GM12878 (cell line): ENCODE results near the gene CCR2. TPM values are rescaled to one million over a fixed set of nuclear protein-coding genes. Genes with fewer than 3 reads are reported as not detected.

Experiments
- ATAC-seq: fragments of 200-7000 bp; cut with Tn5 transposase; 3 replicates; pipeline ENCODE4 v1.9.1; 2020; ENCODE audit warnings: mild to moderate bottlenecking, moderate library complexity
- BruUV-seq: library from RNA; stranded (reverse); fragments of 400-500 nt; replicated peaks from 2 replicates; lab custom pipeline; 2021; lab: Mats Ljungman, UMichigan
- CTCF ChIA-PET: fragments of 300-600 bp; sonication (Branson Sonifier 250); formaldehyde crosslinking; extraction: SDS; loops from one replicate; lab custom pipeline; 2021; ENCODE audit warnings: inconsistent platforms; lab: Yijun Ruan, JAX
- POLR2A ChIA-PET: fragments of 350-600 bp; formaldehyde crosslinking; extraction: SDS; loops from one replicate; lab custom pipeline; 2021; ENCODE audit warnings: inconsistent platforms; lab: Charles Lee
- RAD21 ChIA-PET: fragments of 300-600 bp; sonication (Branson Sonifier 250); formaldehyde crosslinking; loops from one replicate; lab custom pipeline; 2023; ENCODE audit warnings: antibody characterized with exemption; ENCODE audit not compliant: unreplicated experiment; lab: Charles Lee
- SMC1A ChIA-PET: fragments of 300-600 bp; sonication (Branson Sonifier 250); formaldehyde crosslinking; loops from one replicate; lab custom pipeline; 2023; ENCODE audit not compliant: unreplicated experiment, uncharacterized antibody; lab: Charles Lee
- DNase-seq: peaks from one replicate; pipeline ENCODE4 v3.0.0-alpha.2; 2011; ENCODE audit warnings: low read depth, low spot score
- FAIRE-seq: peaks from 3 replicates; lab custom pipeline; 2011; peaks lifted over from hg19 to GRCh38; lab: Jason Lieb, UNC
- H2AFZ ChIP-seq: 2 replicates; pipeline ENCODE4 v1.6.0; 2011; ENCODE audit warnings: low read depth, low read length, control low read depth; ENCODE audit not compliant: control insufficient read depth
- H3K27ac ChIP-seq: 2 replicates; pipeline ENCODE4 v1.5.1; 2011; ENCODE audit warnings: control low read depth; ENCODE audit not compliant: control insufficient read depth, insufficient read depth
- H3K27me3 ChIP-seq, 2 experiments: replicated peaks in 1 of 2; 2 replicates each; pipeline versions ENCODE4 v1.6.0 to v1.6.1; 2011; ENCODE audit warnings: low read length in 1 of 2; ENCODE audit not compliant: control insufficient read depth in 2 of 2, insufficient read depth in 2 of 2
- H3K36me3 ChIP-seq, 2 experiments: 2 replicates each; pipeline ENCODE4 v1.5.1; 2011; ENCODE audit warnings: low read length in 1 of 2; ENCODE audit not compliant: control insufficient read depth in 2 of 2, insufficient read depth in 2 of 2
- H3K4me1 ChIP-seq: 2 replicates; pipeline ENCODE4 v1.6.1; 2011; ENCODE audit warnings: mild to moderate bottlenecking, low read length, moderate library complexity, mixed read lengths; ENCODE audit not compliant: control insufficient read depth, insufficient read depth
- H3K4me2 ChIP-seq: 2 replicates; pipeline ENCODE4 v1.6.0; 2011; ENCODE audit warnings: control low read depth; ENCODE audit not compliant: control insufficient read depth, insufficient read depth
- H3K4me3 ChIP-seq: fragments of 200-600 bp; sonication (generic); 2 replicates; pipeline ENCODE4 v1.5.1; 2016
- H3K79me2 ChIP-seq: 2 replicates; pipeline ENCODE4 v1.6.0; 2011; ENCODE audit warnings: low read length; ENCODE audit not compliant: control insufficient read depth, insufficient read depth
- H3K9ac ChIP-seq: 2 replicates; pipeline ENCODE4 v1.8.0; 2011; ENCODE audit warnings: low read length, control low read depth, mixed read lengths; ENCODE audit not compliant: control insufficient read depth, insufficient read depth
- H3K9me3 ChIP-seq: replicated peaks from 3 replicates; pipeline ENCODE4 v1.5.1; 2011; ENCODE audit warnings: mild to moderate bottlenecking, low read length; ENCODE audit not compliant: control insufficient read depth, insufficient read depth
- H4K20me1 ChIP-seq: 2 replicates; pipeline ENCODE4 v1.6.0; 2011; ENCODE audit not compliant: control insufficient read depth, insufficient read depth
- ASH2L ChIP-seq: fragments of 300-600, 200-600 bp; sonication (generic); IDR thresholded peaks from 2 replicates; pipeline ENCODE4 v1.6.1; 2017; ENCODE audit warnings: low read depth, mild to moderate bottlenecking, borderline replicate concordance
- CBX3 ChIP-seq: fragments of 200-600 bp; sonication (generic); IDR thresholded peaks from 2 replicates; pipeline ENCODE4 v1.6.1; 2016; ENCODE audit warnings: low read depth, borderline replicate concordance
- CHD4 ChIP-seq: fragments of 200-600 bp; sonication (generic); IDR thresholded peaks from 2 replicates; pipeline ENCODE4 v1.6.1; 2016; ENCODE audit warnings: mild to moderate bottlenecking
- E4F1 ChIP-seq: fragments of 450-650 bp; IDR thresholded peaks from 2 replicates; pipeline ENCODE4 v1.6.1; 2018; ENCODE audit warnings: borderline replicate concordance, mild to moderate bottlenecking; ENCODE audit not compliant: partially characterized antibody
- EP300 ChIP-seq, 2 experiments: fragments of 150-350 bp in 1 of 2; IDR thresholded peaks; 2 replicates each; pipeline ENCODE4 v1.6.1; 2011 to 2012; ENCODE audit warnings: low read depth in 2 of 2, low read length in 2 of 2, borderline replicate concordance in 1 of 2, improper control_type of control experiment in 1 of 2, inconsistent platforms in 1 of 2; ENCODE audit not compliant: control insufficient read depth in 1 of 2
- ESRRA ChIP-seq: IDR thresholded peaks from 2 replicates; pipeline ENCODE4 v1.6.1; 2012; ENCODE audit warnings: mild to moderate bottlenecking, low read length, improper control_type of control experiment
- GABPA ChIP-seq: IDR thresholded peaks from 2 replicates; pipeline ENCODE4 v1.6.1; 2014; ENCODE audit warnings: antibody characterized with exemption, low read depth, mild to moderate bottlenecking, inconsistent platforms
- HCFC1 ChIP-seq: fragments of 150-350 bp; IDR thresholded peaks from 2 replicates; pipeline ENCODE4 v1.6.1; 2014; ENCODE audit warnings: low read length
- MXI1 ChIP-seq: fragments of 150-350 bp; IDR thresholded peaks from 2 replicates; pipeline ENCODE4 v1.6.1; 2011; ENCODE audit warnings: low read depth, mild to moderate bottlenecking, inconsistent platforms, low read length, improper control_type of control experiment
- PKNOX1 ChIP-seq: fragments of 450-650 bp; IDR thresholded peaks from 2 replicates; pipeline ENCODE4 v1.6.1; 2016; ENCODE audit warnings: mild to moderate bottlenecking
- RBBP5 ChIP-seq: fragments of 200-600 bp; sonication (generic); conservative IDR thresholded peaks from 2 replicates; pipeline ENCODE4 v1.6.1; 2016
- SMAD5 ChIP-seq: IDR thresholded peaks from 2 replicates; pipeline ENCODE4 v1.6.1; 2016; ENCODE audit warnings: antibody characterized with exemption, low read depth
- STAT1 ChIP-seq: fragments of 450-650 bp; conservative IDR thresholded peaks from 2 replicates; pipeline ENCODE4 v1.6.1; 2014; ENCODE audit warnings: antibody characterized with exemption, mild to moderate bottlenecking
- STAT3 ChIP-seq: IDR thresholded peaks from 2 replicates; pipeline ENCODE4 v1.6.1; 2011; ENCODE audit warnings: low read depth, low read length, improper control_type of control experiment
- TAF1 ChIP-seq: IDR thresholded peaks from 2 replicates; pipeline ENCODE4 v1.6.1; 2011; ENCODE audit warnings: mild to moderate bottlenecking, low read depth, low read length, borderline replicate concordance
- TCF3 ChIP-seq: IDR thresholded peaks from 2 replicates; pipeline ENCODE4 v1.6.1; 2012; ENCODE audit warnings: low read depth, mild to moderate bottlenecking, low read length, borderline replicate concordance; ENCODE audit not compliant: insufficient read depth
- USF2 ChIP-seq: IDR thresholded peaks from 2 replicates; pipeline ENCODE4 v1.6.1; 2011; ENCODE audit warnings: low read depth, low read length, improper control_type of control experiment, borderline replicate concordance
- ZNF207 ChIP-seq: fragments of 450-650 bp; IDR thresholded peaks from 2 replicates; pipeline ENCODE4 v1.6.1; 2014; ENCODE audit warnings: antibody characterized with exemption, mild to moderate bottlenecking, borderline replicate concordance
- WGBS: methylation state at CpG from one replicate; pipeline ENCODE4 v1.1.6; 2016; ENCODE audit warnings: low lambda C conversion rate; ENCODE audit not compliant: insufficient replicate concordance, insufficient coverage; ENCODE audit errors: missing lambda C conversion rate; 5-methylcytosine and 5-hydroxymethylcytosine counted together
- in situ Hi-C: fragments of 300-500 bp; cut with MboI; formaldehyde crosslinking; loops from 9 replicates; pipeline ENCODE4 v1.14.3; 2018; ENCODE audit warnings: mixed read lengths
- intact Hi-C: fragments of 100-400 bp; cut with micrococcal nuclease; formaldehyde crosslinking; loops from one replicate; pipeline ENCODE4 v1.14.2; 2022; ENCODE audit not compliant: unreplicated experiment
- polyA plus RNA-seq, 11 experiments: library from polyadenylated mRNA; depleted of rRNA in 4 of 11; unstranded in 6 of 11; stranded (reverse) in 5 of 11; fragments of >200 nt; fragmentation: Nextera tagmentation in 4 of 11; fragmentation: Illumina TruSeq in 1 of 11; extraction: Ambion mirVana in 4 of 11; extraction: Trizol in 1 of 11; gene quantifications; 1 replicate in 1 of 11; 2 replicates in 10 of 11; pipeline versions ENCODE4 v1.2.1 to v1.2.3, GENCODE V29; 2011 to 2016; ENCODE audit warnings: inconsistent platforms in 2 of 11, missing spikeins in 2 of 11, low read depth in 1 of 11
- total RNA-seq, 4 experiments: library from RNA; depleted of rRNA in 3 of 4; stranded (reverse); fragments of >200 nt in 3 of 4; fragmentation: Illumina TruSeq in 1 of 4; extraction: Trizol in 1 of 4; gene quantifications; 2 replicates each; pipeline versions ENCODE4 v1.2.1 to v1.2.3, GENCODE V29; 2013 to 2021

CCR2 gene
- total and polyA plus RNA-seq, 10 of the 15 experiments (the other 5 are each of a cell fraction or from before 2014, with no cell fraction given): 1.9 to 4.7 (median 3.5) TPM; not detected in 1

- no peak overlapping the region for H3K4me2 ChIP-seq
- no peak overlapping the region for H3K9ac ChIP-seq
- ChIA-PET CTCF (interaction anchor here (1.1 to 21.1 kb wide), 6 partner anchors 10 to 312 kb away, joined by 3 to 714 read pairs (median 4); partner anchors contain the start of gene CCR5), POLR2A (no interaction called here), SMC1A (interaction anchor here (0.8 to 15.8 kb wide), 3 partner anchors 12 to 296 kb away, joined by 3 to 581 read pairs (median 62); partner anchors contain the start of gene CCR5), RAD21 (interaction anchor here (0.8 to 1.9 kb wide), 5 partner anchors 13 to 293 kb away, joined by 3 to 5 read pairs (median 4); no protein-coding TSS in a partner anchor)
- H3K27me3 ChIP-seq: no peaks in the 10 kb centered on the region
- DNase-seq: no peak
- 89% methylated on average over 3 of the region's 3 CpGs for WGBS
- in situ Hi-C loops: no loop called here
- ATAC-seq: no peak
- no peaks in the 10 kb centered on the region for H4K20me1 ChIP-seq
- H3K27ac ChIP-seq: no peak overlapping the region
- peaks cover 20% of the 10 kb centered on the region for H3K4me1 ChIP-seq
- H3K36me3 ChIP-seq: no peaks in the 10 kb centered on the region
- H3K4me3 ChIP-seq: no peak overlapping the region
- H3K9me3 ChIP-seq: no peaks in the 10 kb centered on the region
- H3K79me2 ChIP-seq: no peaks in the 10 kb centered on the region
- TF ChIP-seq ZNF207 (no peak), TAF1 (no peak), HCFC1 (no peak), TCF3 (no peak), MXI1 (no peak), STAT1 (no peak), ESRRA (no peak), USF2 (no peak), CBX3 (no peak), PKNOX1 (no peak), CHD4 (no peak), ASH2L (no peak), EP300 (IDR thresholded peaks at IDR 0.05; ENCODE audit: borderline replicate concordance in 1 of 2, control insufficient read depth in 1 of 2, low read depth in 2 of 2, low read length in 2 of 2) (no peak), E4F1 (no peak), GABPA (no peak), RBBP5 (no peak), SMAD5 (no peak), STAT3 (no peak)
- no peak for FAIRE-seq
- no peak overlapping the region for H2AFZ ChIP-seq
- no TSS peak for BruUV-seq
- intact Hi-C loops: no loop called here
Observed at GRCh38 chr3:46381625-46382024, 27.7 kb downstream of the CCR2 start.
